GM23338 (cell line): ENCODE measurements around the gene NDFIP1. TPM values are rescaled to one million over a fixed set of nuclear protein-coding genes. Genes with fewer than 3 reads are reported as not detected.

Experiments used
- ATAC-seq: fragments of 200-7000 bp; cut with Tn5 transposase; 3 replicates; pipeline ENCODE4 v1.9.1; 2020
- DNase-seq: peaks from one replicate; pipeline ENCODE4 v3.0.0-alpha.2; 2015; ENCODE audit warnings: low spot score
- H2AFZ ChIP-seq: fragments of 200-600 bp; sonication (generic); 2 replicates; pipeline ENCODE4 v1.8.0; 2016; ENCODE audit warnings: antibody characterized with exemption, mild to moderate bottlenecking, moderate library complexity
- H3F3A ChIP-seq: fragments of 200-600 bp; sonication (generic); replicated peaks from 2 replicates; pipeline ENCODE4 v1.8.0; 2017; ENCODE audit warnings: antibody characterized with exemption, mixed run types, low read depth
- H3K27ac ChIP-seq: fragments of 200-600 bp; sonication (generic); 2 replicates; pipeline ENCODE4 v1.6.1; 2016; ENCODE audit warnings: low read depth
- H3K27me3 ChIP-seq: fragments of 200-600 bp; sonication (generic); 2 replicates; pipeline ENCODE4 v1.8.0; 2016; ENCODE audit warnings: mild to moderate bottlenecking, mixed run types, moderate library complexity; ENCODE audit not compliant: insufficient read depth
- H3K36me3 ChIP-seq: fragments of 200-600 bp; sonication (generic); 2 replicates; pipeline ENCODE4 v1.8.0; 2016; ENCODE audit warnings: mild to moderate bottlenecking; ENCODE audit not compliant: insufficient read depth
- H3K4me1 ChIP-seq: fragments of 200-600 bp; sonication (generic); 2 replicates; pipeline ENCODE4 v1.8.0; 2016; ENCODE audit warnings: mild to moderate bottlenecking, moderate library complexity; ENCODE audit not compliant: insufficient read depth
- H3K4me2 ChIP-seq: fragments of 200-600 bp; sonication (generic); 2 replicates; pipeline ENCODE4 v1.7.1; 2017; ENCODE audit warnings: mixed run types
- H3K4me3 ChIP-seq: fragments of 200-600 bp; sonication (generic); 2 replicates; pipeline ENCODE4 v1.6.1; 2016; ENCODE audit warnings: mixed run types
- H3K79me2 ChIP-seq: fragments of 200-600 bp; sonication (generic); replicated peaks from 2 replicates; pipeline ENCODE4 v1.8.0; 2017; ENCODE audit warnings: mild to moderate bottlenecking; ENCODE audit not compliant: insufficient read depth
- H3K9me2 ChIP-seq: fragments of 200-600 bp; sonication (generic); 2 replicates; pipeline ENCODE4 v1.8.0; 2017; ENCODE audit not compliant: insufficient read depth
- H4K20me1 ChIP-seq: fragments of 200-600 bp; sonication (generic); replicated peaks from 2 replicates; pipeline ENCODE4 v1.8.0; 2017; ENCODE audit warnings: mild to moderate bottlenecking; ENCODE audit not compliant: insufficient read depth
- H3K27ac Mint-ChIP-seq: 2 replicates; pipeline ENCODE4 v1.8.0; 2020; ENCODE audit warnings: inconsistent platforms, mild to moderate bottlenecking, moderate library complexity, mixed read lengths
- H3K27me3 Mint-ChIP-seq: 3 replicates; pipeline ENCODE4 v1.8.0; 2022; ENCODE audit warnings: low read depth, mild to moderate bottlenecking, moderate library complexity, mixed read lengths, inconsistent platforms; ENCODE audit not compliant: insufficient read depth, poor library complexity
- H3K36me3 Mint-ChIP-seq: 3 replicates; pipeline ENCODE4 v1.8.0; 2021; ENCODE audit warnings: low read depth, mild to moderate bottlenecking, inconsistent platforms, moderate library complexity, mixed read lengths
- H3K4me1 Mint-ChIP-seq: 3 replicates; pipeline ENCODE4 v1.8.0; 2020; ENCODE audit warnings: mild to moderate bottlenecking, inconsistent platforms, mixed read lengths
- H3K4me3 Mint-ChIP-seq: 3 replicates; pipeline ENCODE4 v1.8.0; 2021; ENCODE audit warnings: moderate library complexity, mild to moderate bottlenecking, inconsistent platforms, mixed read lengths
- H3K9me3 Mint-ChIP-seq: 3 replicates; pipeline ENCODE4 v1.8.0; 2020; ENCODE audit warnings: moderate library complexity, mild to moderate bottlenecking, inconsistent platforms, mixed read lengths
- CTCF ChIP-seq, 2 experiments: fragments of 200-600 bp in 1 of 2; sonication (generic) in 1 of 2; conservative IDR thresholded peaks; 2 replicates each; pipeline versions ENCODE4 v1.5.1 to v1.6.1; 2016 to 2017; ENCODE audit warnings: antibody characterized with exemption in 2 of 2, low read depth in 2 of 2, mild to moderate bottlenecking in 2 of 2, moderate library complexity in 1 of 2
- JUNB ChIP-seq: IDR thresholded peaks from one replicate; pipeline ENCODE4 v1.6.1; 2016; ENCODE audit warnings: antibody characterized with exemption; ENCODE audit not compliant: unreplicated experiment
- REST ChIP-seq: IDR thresholded peaks from one replicate; pipeline ENCODE4 v1.6.1; 2018; ENCODE audit warnings: antibody characterized with exemption; ENCODE audit not compliant: unreplicated experiment
- ZNF331 ChIP-seq: fragments of 250-450 bp; sonication (Bioruptor Pico); IDR thresholded peaks from 2 replicates; pipeline ENCODE4 v1.5.0; 2020; ENCODE audit warnings: low read depth, mild to moderate bottlenecking, moderate library complexity
- ZNF462 ChIP-seq: fragments of 250-450 bp; sonication (Bioruptor Pico); IDR thresholded peaks from 2 replicates; pipeline ENCODE4 v1.5.0; 2020; ENCODE audit warnings: mild to moderate bottlenecking, moderate library complexity
- polyA plus RNA-seq: library from polyadenylated mRNA; unstranded; fragments of >200 nt; fragmentation: Nextera tagmentation; extraction: Ambion mirVana; gene quantifications from 2 replicates; pipeline ENCODE4 v1.2.1, GENCODE V29; 2016
- total RNA-seq: library from RNA; depleted of rRNA; stranded (reverse); fragments of >200 nt; shearing (Covaris generic); gene quantifications from 2 replicates; pipeline ENCODE4 v1.2.3, GENCODE V29; 2014

The NDFIP1 gene
- total and polyA plus RNA-seq, 2 experiments from 2014 or later: 24.3 to 45.0 TPM

- H3K4me3 Mint-ChIP-seq: no peak overlapping the region
- Histone ChIP-seq H2AFZ (no peak overlapping the region), H3K4me3 (no peak overlapping the region), H3F3A (no peaks in the 10 kb centered on the region), H3K27me3 (no peaks in the 10 kb centered on the region), H3K4me1 (peaks cover 28% of the 10 kb centered on the region), H3K27ac (no peak overlapping the region), H3K9me2 (no peaks in the 10 kb centered on the region), H3K36me3 (0 out of 2 replicates have a peak, but pooled peaks cover 8% of the 10 kb centered on the region), H3K4me2 (no peak overlapping the region), H3K79me2 (no peaks in the 10 kb centered on the region), H4K20me1 (no peaks in the 10 kb centered on the region)
- peaks cover 28% of the 10 kb centered on the region for H3K36me3 Mint-ChIP-seq
- H3K27me3 Mint-ChIP-seq: peaks cover 2% of the 10 kb centered on the region
- H3K9me3 Mint-ChIP-seq: peaks cover 4% of the 10 kb centered on the region; the same call in 2 of the 3 replicates
- TF ChIP-seq CTCF (conservative IDR thresholded peaks at IDR 0.05; ENCODE audit: low read depth in 2 of 2): peak; percentile 81 to 100
- no peak for TF ChIP-seq REST
- peak; percentile 87 for DNase-seq
- ATAC-seq: peak; percentile 78
- H3K4me1 Mint-ChIP-seq: peaks cover 41% of the 10 kb centered on the region
- no peak overlapping the region for H3K27ac Mint-ChIP-seq
Observed at GRCh38 chr5:142151436-142152383, 43.1 kb downstream of the NDFIP1 start.

- Mint-ChIP-seq H3K4me3 (no peak overlapping the region), H3K27ac (0 out of 2 replicates have a peak overlapping the region, but pooled peaks have one; percentile 20), H3K9me3 (peaks cover 2% of the 10 kb centered on the region; the same call in 2 of the 3 replicates), H3K27me3 (peaks cover 2% of the 10 kb centered on the region), H3K4me1 (peaks cover 47% of the 10 kb centered on the region), H3K36me3 (peaks cover 21% of the 10 kb centered on the region)
- Histone ChIP-seq H4K20me1 (no peaks in the 10 kb centered on the region), H3K4me3 (no peak overlapping the region), H3K9me2 (no peaks in the 10 kb centered on the region), H3K36me3 (0 out of 2 replicates have a peak, but pooled peaks cover 1% of the 10 kb centered on the region), H3F3A (no peaks in the 10 kb centered on the region), H3K4me1 (peaks cover 31% of the 10 kb centered on the region), H2AFZ (no peak overlapping the region), H3K79me2 (no peaks in the 10 kb centered on the region), H3K4me2 (peak overlapping the region; percentile 28), H3K27me3 (no peaks in the 10 kb centered on the region), H3K27ac (no peak overlapping the region)
- ATAC-seq: peak; percentile 85
- DNase-seq: peak; percentile 85
- TF ChIP-seq ZNF331 (no peak), ZNF462 (CRISPR knock-in tag) (no peak), JUNB (peak; percentile 87)
Observed at GRCh38 chr5:142152384-142152732, 43.8 kb downstream of the NDFIP1 start.
